GM23338 (cell line): ENCODE results near the gene NMNAT1. TPM values are rescaled to one million over a fixed set of nuclear protein-coding genes. Genes with fewer than 3 reads are reported as not detected.

ENCODE experiments used
- ATAC-seq: fragments of 200-7000 bp; cut with Tn5 transposase; 3 replicates; pipeline ENCODE4 v1.9.1; 2020
- DNase-seq: peaks from one replicate; pipeline ENCODE4 v3.0.0-alpha.2; 2015; ENCODE audit warnings: low spot score
- H2AFZ ChIP-seq: fragments of 200-600 bp; sonication (generic); 2 replicates; pipeline ENCODE4 v1.8.0; 2016; ENCODE audit warnings: antibody characterized with exemption, mild to moderate bottlenecking, moderate library complexity
- H3F3A ChIP-seq: fragments of 200-600 bp; sonication (generic); replicated peaks from 2 replicates; pipeline ENCODE4 v1.8.0; 2017; ENCODE audit warnings: antibody characterized with exemption, mixed run types, low read depth
- H3K27ac ChIP-seq: fragments of 200-600 bp; sonication (generic); 2 replicates; pipeline ENCODE4 v1.6.1; 2016; ENCODE audit warnings: low read depth
- H3K27me3 ChIP-seq: fragments of 200-600 bp; sonication (generic); 2 replicates; pipeline ENCODE4 v1.8.0; 2016; ENCODE audit warnings: mild to moderate bottlenecking, mixed run types, moderate library complexity; ENCODE audit not compliant: insufficient read depth
- H3K36me3 ChIP-seq: fragments of 200-600 bp; sonication (generic); 2 replicates; pipeline ENCODE4 v1.8.0; 2016; ENCODE audit warnings: mild to moderate bottlenecking; ENCODE audit not compliant: insufficient read depth
- H3K4me1 ChIP-seq: fragments of 200-600 bp; sonication (generic); 2 replicates; pipeline ENCODE4 v1.8.0; 2016; ENCODE audit warnings: mild to moderate bottlenecking, moderate library complexity; ENCODE audit not compliant: insufficient read depth
- H3K4me2 ChIP-seq: fragments of 200-600 bp; sonication (generic); 2 replicates; pipeline ENCODE4 v1.7.1; 2017; ENCODE audit warnings: mixed run types
- H3K4me3 ChIP-seq: fragments of 200-600 bp; sonication (generic); 2 replicates; pipeline ENCODE4 v1.6.1; 2016; ENCODE audit warnings: mixed run types
- H3K79me2 ChIP-seq: fragments of 200-600 bp; sonication (generic); replicated peaks from 2 replicates; pipeline ENCODE4 v1.8.0; 2017; ENCODE audit warnings: mild to moderate bottlenecking; ENCODE audit not compliant: insufficient read depth
- H3K9me2 ChIP-seq: fragments of 200-600 bp; sonication (generic); 2 replicates; pipeline ENCODE4 v1.8.0; 2017; ENCODE audit not compliant: insufficient read depth
- H4K20me1 ChIP-seq: fragments of 200-600 bp; sonication (generic); replicated peaks from 2 replicates; pipeline ENCODE4 v1.8.0; 2017; ENCODE audit warnings: mild to moderate bottlenecking; ENCODE audit not compliant: insufficient read depth
- H3K27ac Mint-ChIP-seq: 2 replicates; pipeline ENCODE4 v1.8.0; 2020; ENCODE audit warnings: inconsistent platforms, mild to moderate bottlenecking, moderate library complexity, mixed read lengths
- H3K27me3 Mint-ChIP-seq: 3 replicates; pipeline ENCODE4 v1.8.0; 2022; ENCODE audit warnings: low read depth, mild to moderate bottlenecking, moderate library complexity, mixed read lengths, inconsistent platforms; ENCODE audit not compliant: insufficient read depth, poor library complexity
- H3K36me3 Mint-ChIP-seq: 3 replicates; pipeline ENCODE4 v1.8.0; 2021; ENCODE audit warnings: low read depth, mild to moderate bottlenecking, inconsistent platforms, moderate library complexity, mixed read lengths
- H3K4me1 Mint-ChIP-seq: 3 replicates; pipeline ENCODE4 v1.8.0; 2020; ENCODE audit warnings: mild to moderate bottlenecking, inconsistent platforms, mixed read lengths
- H3K4me3 Mint-ChIP-seq: 3 replicates; pipeline ENCODE4 v1.8.0; 2021; ENCODE audit warnings: moderate library complexity, mild to moderate bottlenecking, inconsistent platforms, mixed read lengths
- H3K9me3 Mint-ChIP-seq: 3 replicates; pipeline ENCODE4 v1.8.0; 2020; ENCODE audit warnings: moderate library complexity, mild to moderate bottlenecking, inconsistent platforms, mixed read lengths
- CREB1 ChIP-seq: fragments of 250-450 bp; sonication (Bioruptor Pico); IDR thresholded peaks from 2 replicates; pipeline ENCODE4 v1.5.0; 2020; ENCODE audit warnings: low read depth, mild to moderate bottlenecking, moderate library complexity
- CTCF ChIP-seq, 2 experiments: fragments of 200-600 bp in 1 of 2; sonication (generic) in 1 of 2; conservative IDR thresholded peaks; 2 replicates each; pipeline versions ENCODE4 v1.5.1 to v1.6.1; 2016 to 2017; ENCODE audit warnings: antibody characterized with exemption in 2 of 2, low read depth in 2 of 2, mild to moderate bottlenecking in 2 of 2, moderate library complexity in 1 of 2
- EZH2phosphoT487 ChIP-seq: fragments of 200-600 bp; sonication (generic); IDR thresholded peaks from one replicate; pipeline ENCODE4 v1.8.1; 2018; ENCODE audit warnings: antibody characterized with exemption; ENCODE audit not compliant: unreplicated experiment
- NANOG ChIP-seq: IDR thresholded peaks from 2 replicates; pipeline ENCODE4 v1.6.1; 2016; ENCODE audit warnings: antibody characterized with exemption, borderline replicate concordance
- STAT1 ChIP-seq: IDR thresholded peaks from one replicate; pipeline ENCODE4 v1.6.1; 2016; ENCODE audit warnings: antibody characterized with exemption; ENCODE audit not compliant: unreplicated experiment
- ZNF331 ChIP-seq: fragments of 250-450 bp; sonication (Bioruptor Pico); IDR thresholded peaks from 2 replicates; pipeline ENCODE4 v1.5.0; 2020; ENCODE audit warnings: low read depth, mild to moderate bottlenecking, moderate library complexity
- ZNF462 ChIP-seq: fragments of 250-450 bp; sonication (Bioruptor Pico); IDR thresholded peaks from 2 replicates; pipeline ENCODE4 v1.5.0; 2020; ENCODE audit warnings: mild to moderate bottlenecking, moderate library complexity
- polyA plus RNA-seq: library from polyadenylated mRNA; unstranded; fragments of >200 nt; fragmentation: Nextera tagmentation; extraction: Ambion mirVana; gene quantifications from 2 replicates; pipeline ENCODE4 v1.2.1, GENCODE V29; 2016
- total RNA-seq: library from RNA; depleted of rRNA; stranded (reverse); fragments of >200 nt; shearing (Covaris generic); gene quantifications from 2 replicates; pipeline ENCODE4 v1.2.3, GENCODE V29; 2014

NMNAT1 gene
- total and polyA plus RNA-seq, 2 experiments from 2014 or later: 2.5 to 3.9 TPM

GRCh38 chr1:9912264-9912936 lies 30.9 kb upstream of the NMNAT1 start (continued):
- TF ChIP-seq ZNF462 (CRISPR knock-in tag) (no peak), ZNF331 (CRISPR knock-in tag) (no peak), CTCF (conservative IDR thresholded peaks at IDR 0.05; ENCODE audit: low read depth in 2 of 2) (no peak)

- peaks cover 3% of the 10 kb centered on the region; the same call in 1 of the 2 replicates for H3F3A ChIP-seq
- ATAC-seq: no peak
- peaks cover 12% of the 10 kb centered on the region for H3K27me3 Mint-ChIP-seq
- no peak for TF ChIP-seq NANOG
- no peak for TF ChIP-seq EZH2phosphoT487
- no peak for TF ChIP-seq STAT1
- no peak for TF ChIP-seq CTCF (conservative IDR thresholded peaks at IDR 0.05; ENCODE audit: low read depth in 2 of 2)
- no peak for TF ChIP-seq CREB1 (CRISPR knock-in tag)
Observed at GRCh38 chr1:9914610-9914937, 28.7 kb upstream of the NMNAT1 start.

More at GRCh38 chr1:9914610-9914937, 28.7 kb upstream of the NMNAT1 start:
- H4K20me1 ChIP-seq: no peaks in the 10 kb centered on the region
- no peak overlapping the region for H3K27ac ChIP-seq
- no peak overlapping the region for H3K4me3 ChIP-seq
- DNase-seq: no peak
- no peak overlapping the region for H3K4me2 ChIP-seq
- no peaks in the 10 kb centered on the region; the same call in 1 of the 2 replicates for H3K9me2 ChIP-seq
- H3K4me1 ChIP-seq: peaks cover 18% of the 10 kb centered on the region
- peaks cover 16% of the 10 kb centered on the region for H3K4me1 Mint-ChIP-seq
- H3K36me3 Mint-ChIP-seq: no peaks in the 10 kb centered on the region; the same call in 2 of the 3 replicates
- H2AFZ ChIP-seq: no peak overlapping the region
- no peaks in the 10 kb centered on the region for H3K27me3 ChIP-seq
- no peaks in the 10 kb centered on the region for H3K9me3 Mint-ChIP-seq
- H3K79me2 ChIP-seq: 0 out of 2 replicates have a peak, but pooled peaks cover under 1% of the 10 kb centered on the region
- H3K4me3 Mint-ChIP-seq: no peak overlapping the region
- no peak overlapping the region for H3K27ac Mint-ChIP-seq
- no peaks in the 10 kb centered on the region for H3K36me3 ChIP-seq
